ENCODE data around the gene CELF2. TPM values are rescaled to one million over a fixed set of nuclear protein-coding genes. Genes with fewer than 3 reads are reported as not detected.
A peak's percentile ranks its signal among the peaks of the same experiment; 100 is the strongest.
"Not testable (repeated sequence)": the region's sequence is repeated elsewhere in the genome, so short reads cannot be mapped to it uniquely, and the experiment has no call there.

Gene CELF2
- total RNA-seq, 1 donor from 2014 or later = 31.6 TPM

- no peaks in the 10 kb centered on the region for H4K20me1 ChIP-seq (ENCODE audit: low read depth)
- Mint-ChIP-seq H3K36me3 (no peaks in the 10 kb centered on the region), H3K27me3 (ENCODE audit: insufficient read depth, low read depth) (peaks cover 12% of the 10 kb centered on the region), H3K9me3 (peaks cover 4% of the 10 kb centered on the region), H3K27ac (no peak overlapping the region), H3K4me3 (no peak overlapping the region), H3K4me1 (no peaks in the 10 kb centered on the region)
- no peaks in the 10 kb centered on the region for H3K9me3 ChIP-seq (ENCODE audit: low read depth)
- no peaks in the 10 kb centered on the region for H3K79me2 ChIP-seq (ENCODE audit: low read depth)
- no peak for TF ChIP-seq EZH2phosphoT487 (IDR thresholded peaks at IDR 0.05)
- H3F3A ChIP-seq (ENCODE audit: low read depth) = no peaks in the 10 kb centered on the region
- no peaks in the 10 kb centered on the region for H3K36me3 ChIP-seq
- H3K27ac ChIP-seq = no peak overlapping the region
- H3K4me3 ChIP-seq = no peak overlapping the region
- H3K4me2 ChIP-seq = no peak overlapping the region
- no peak for DNase-seq (ENCODE audit: low spot score)
- no peak overlapping the region for H2AFZ ChIP-seq (replicated peaks)
- H3K9ac ChIP-seq = no peak overlapping the region
- no peaks in the 10 kb centered on the region for H3K4me1 ChIP-seq
- H3K27me3 ChIP-seq = no peaks in the 10 kb centered on the region
Measured at GRCh38 chr10:11364241-11364640, 346.6 kb downstream of the CELF2 start.

GRCh38 chr10:11366889-11367288, 349.2 kb downstream of the CELF2 start:
- DNase-seq (ENCODE audit: low spot score); H3K27me3 ChIP-seq; H3K36me3 ChIP-seq; H2AFZ ChIP-seq (replicated peaks); H3K9me3 Mint-ChIP-seq; H3K27ac Mint-ChIP-seq; H3K79me2 ChIP-seq (ENCODE audit: low read depth); H3K4me1 ChIP-seq; H3K9me3 ChIP-seq (ENCODE audit: low read depth); H3K4me1 Mint-ChIP-seq; H3K4me3 ChIP-seq; H3K27ac ChIP-seq; H3K27me3 Mint-ChIP-seq (ENCODE audit: insufficient read depth, low read depth); H3K4me3 Mint-ChIP-seq; H4K20me1 ChIP-seq (ENCODE audit: low read depth); H3K36me3 Mint-ChIP-seq; H3K4me2 ChIP-seq; H3K9ac ChIP-seq; H3F3A ChIP-seq (ENCODE audit: low read depth): not testable (repeated sequence)

- H3K36me3 ChIP-seq = no peaks in the 10 kb centered on the region
- no peaks in the 10 kb centered on the region for H4K20me1 ChIP-seq (ENCODE audit: low read depth)
- no peaks in the 10 kb centered on the region for H3K27me3 ChIP-seq
- no peak for TF ChIP-seq CTCF (IDR thresholded peaks at IDR 0.05)
- no peak overlapping the region for H2AFZ ChIP-seq (replicated peaks)
- H3K9me3 ChIP-seq (ENCODE audit: low read depth) = no peaks in the 10 kb centered on the region
- H3K4me3 Mint-ChIP-seq = no peak overlapping the region
- peaks cover 6% of the 10 kb centered on the region for H3K27me3 Mint-ChIP-seq (ENCODE audit: insufficient read depth, low read depth)
- no peak overlapping the region for H3K9ac ChIP-seq
- no peaks in the 10 kb centered on the region for H3F3A ChIP-seq (ENCODE audit: low read depth)
- H3K4me1 ChIP-seq = no peaks in the 10 kb centered on the region
- H3K4me1 Mint-ChIP-seq = no peaks in the 10 kb centered on the region
- H3K79me2 ChIP-seq (ENCODE audit: low read depth) = no peaks in the 10 kb centered on the region
- no peak for DNase-seq (ENCODE audit: low spot score)
- no peak overlapping the region for H3K27ac Mint-ChIP-seq
- no peaks in the 10 kb centered on the region for H3K36me3 Mint-ChIP-seq
- H3K27ac ChIP-seq = no peak overlapping the region
- H3K4me2 ChIP-seq = no peak overlapping the region
- H3K4me3 ChIP-seq = no peak overlapping the region
- peaks cover 2% of the 10 kb centered on the region for H3K9me3 Mint-ChIP-seq
Measured at GRCh38 chr10:11367505-11367904, 349.8 kb downstream of the CELF2 start.

GRCh38 chr10:11373717-11374171, 356.1 kb downstream of the CELF2 start:
- H3K27me3 ChIP-seq = no peaks in the 10 kb centered on the region
- H3K36me3 Mint-ChIP-seq = no peaks in the 10 kb centered on the region
- TF ChIP-seq CTCF (IDR thresholded peaks at IDR 0.05) = no peak
- no peak for TF ChIP-seq EZH2 (IDR thresholded peaks at IDR 0.05)
- TF ChIP-seq EZH2phosphoT487 (IDR thresholded peaks at IDR 0.05) = no peak
- H3K4me2 ChIP-seq = no peak overlapping the region
- H3K9ac ChIP-seq = no peak overlapping the region
- H3K27ac ChIP-seq = no peak overlapping the region
- H3K4me1 Mint-ChIP-seq = peaks cover 12% of the 10 kb centered on the region
- H3K4me1 ChIP-seq = no peaks in the 10 kb centered on the region
- peaks cover 2% of the 10 kb centered on the region for H3K27me3 Mint-ChIP-seq (ENCODE audit: insufficient read depth, low read depth)
- no peaks in the 10 kb centered on the region for H3K36me3 ChIP-seq
- H3K9me3 Mint-ChIP-seq = no peaks in the 10 kb centered on the region
- no peaks in the 10 kb centered on the region for H4K20me1 ChIP-seq (ENCODE audit: low read depth)
- H2AFZ ChIP-seq (replicated peaks) = peak overlapping the region; percentile 42
- H3K4me3 Mint-ChIP-seq = no peak overlapping the region
- no peaks in the 10 kb centered on the region for H3K9me3 ChIP-seq (ENCODE audit: low read depth)
- no peaks in the 10 kb centered on the region for H3K79me2 ChIP-seq (ENCODE audit: low read depth)
- H3F3A ChIP-seq (ENCODE audit: low read depth) = no peaks in the 10 kb centered on the region
- peak; percentile 15 for DNase-seq (ENCODE audit: low spot score)
- no peak overlapping the region for H3K4me3 ChIP-seq
- peak overlapping the region; percentile 14 for H3K27ac Mint-ChIP-seq
